Superior temporal gyrus (tissue), 1 donor: ENCODE data around the gene PLA2G4A.

Experiments
- DNase-seq: peaks from one replicate; pipeline ENCODE4 v3.0.0-alpha.2; 2016; ENCODE audit errors: extremely low spot score

Gene PLA2G4A

GRCh38 chr1:186834399-186834958 is 5.7 kb downstream of the PLA2G4A start:
- no peak for DNase-seq

DNA sequence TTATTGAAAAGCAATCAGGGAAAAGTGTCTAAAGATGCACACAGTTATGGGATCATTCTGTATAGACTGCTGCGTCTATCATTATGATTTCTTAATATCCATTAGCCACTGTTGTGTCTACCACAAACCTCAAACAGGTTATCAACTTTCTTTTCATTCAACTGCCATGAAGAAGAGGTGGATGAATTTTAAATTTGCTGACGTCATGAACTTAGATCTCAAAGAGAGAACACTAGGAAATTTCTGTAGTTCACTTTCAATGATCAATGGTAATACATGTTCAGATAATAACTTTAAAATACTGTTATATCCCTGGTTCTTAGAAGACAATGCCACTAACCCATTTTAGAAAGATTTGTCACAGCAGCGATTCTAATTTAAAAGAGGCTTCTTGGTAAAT is 6.7 kb downstream of the PLA2G4A start:
- no peak for DNase-seq

- DNase-seq: no peak
Observed at GRCh38 chr1:186837806-186838205, 9.1 kb downstream of the PLA2G4A start.

DNA sequence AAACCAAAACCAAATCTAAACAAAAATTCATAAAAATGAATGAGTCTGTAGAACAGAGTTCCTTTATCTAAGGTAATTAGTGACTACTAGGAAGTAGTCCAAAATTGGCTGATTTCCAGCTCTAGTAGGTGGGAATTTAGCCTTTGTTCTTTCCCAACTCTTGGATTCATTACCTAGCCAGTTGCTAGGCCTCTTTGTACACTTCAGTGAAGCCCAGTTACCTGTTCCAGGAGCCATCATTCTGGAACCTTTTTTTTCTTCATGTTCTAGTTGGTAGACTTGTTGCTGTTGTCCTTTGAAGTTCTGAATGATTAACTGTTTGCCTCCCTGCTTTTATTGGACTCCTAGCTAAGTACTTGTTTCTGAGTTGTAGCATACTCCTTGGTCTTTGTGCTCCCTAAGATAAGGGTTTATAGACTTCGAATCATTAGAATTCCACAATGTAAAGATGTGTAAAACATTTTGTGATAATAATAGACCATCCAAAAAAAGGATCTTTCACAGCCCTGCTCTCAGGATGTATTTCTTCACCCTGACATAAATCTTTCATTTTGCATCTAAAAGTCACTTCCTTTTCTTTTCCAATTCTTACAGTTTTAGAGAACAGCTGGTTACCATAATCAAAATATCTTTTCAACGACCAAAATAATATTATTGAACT is 9.8 kb downstream of the PLA2G4A start:
- DNase-seq: no peak

DNA sequence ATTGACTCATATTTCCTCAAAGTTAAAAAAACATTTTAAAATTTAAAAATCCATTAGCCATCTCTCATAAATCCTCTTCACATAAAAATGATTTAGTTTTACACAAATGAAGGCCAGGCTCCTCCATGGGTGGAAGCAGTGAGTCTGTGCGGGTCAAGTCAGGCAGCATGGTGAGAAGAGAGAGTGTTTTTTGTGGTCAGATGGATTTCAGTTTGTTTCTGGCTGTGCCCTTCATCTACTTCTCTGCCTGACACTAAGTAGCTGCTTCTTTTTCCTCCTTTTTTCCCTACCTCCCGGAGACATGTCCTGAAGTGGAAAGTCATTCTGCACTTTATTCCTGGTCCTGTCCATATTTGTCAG is 10.3 kb downstream of the PLA2G4A start:
- DNase-seq: no peak

GRCh38 chr1:186841599-186841998 is 12.8 kb downstream of the PLA2G4A start:
- no peak for DNase-seq

DNA sequence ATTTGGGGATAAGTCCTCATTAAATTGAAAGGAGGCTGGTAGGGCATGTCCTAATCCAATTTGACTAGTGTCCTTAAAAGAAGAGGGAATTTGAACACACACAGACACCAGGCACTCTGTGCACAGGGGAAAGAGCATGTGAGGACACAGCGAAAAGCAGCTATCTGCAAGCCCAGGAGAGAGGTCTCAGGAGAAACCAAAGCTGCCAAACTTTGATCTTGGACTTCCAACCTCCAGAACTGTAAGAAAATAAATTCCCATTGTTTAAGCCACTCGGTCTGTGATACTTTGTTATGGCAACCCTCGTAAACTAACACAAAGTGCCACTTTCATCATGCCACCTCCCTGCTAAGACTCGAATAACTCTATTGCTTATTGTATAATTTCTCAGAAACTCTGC is 13.8 kb downstream of the PLA2G4A start:
- no peak for DNase-seq

GRCh38 chr1:186843226-186843625 is 14.5 kb downstream of the PLA2G4A start:
- DNase-seq: no peak

GRCh38 chr1:186843931-186844330 is 15.2 kb downstream of the PLA2G4A start:
- no peak for DNase-seq

DNA sequence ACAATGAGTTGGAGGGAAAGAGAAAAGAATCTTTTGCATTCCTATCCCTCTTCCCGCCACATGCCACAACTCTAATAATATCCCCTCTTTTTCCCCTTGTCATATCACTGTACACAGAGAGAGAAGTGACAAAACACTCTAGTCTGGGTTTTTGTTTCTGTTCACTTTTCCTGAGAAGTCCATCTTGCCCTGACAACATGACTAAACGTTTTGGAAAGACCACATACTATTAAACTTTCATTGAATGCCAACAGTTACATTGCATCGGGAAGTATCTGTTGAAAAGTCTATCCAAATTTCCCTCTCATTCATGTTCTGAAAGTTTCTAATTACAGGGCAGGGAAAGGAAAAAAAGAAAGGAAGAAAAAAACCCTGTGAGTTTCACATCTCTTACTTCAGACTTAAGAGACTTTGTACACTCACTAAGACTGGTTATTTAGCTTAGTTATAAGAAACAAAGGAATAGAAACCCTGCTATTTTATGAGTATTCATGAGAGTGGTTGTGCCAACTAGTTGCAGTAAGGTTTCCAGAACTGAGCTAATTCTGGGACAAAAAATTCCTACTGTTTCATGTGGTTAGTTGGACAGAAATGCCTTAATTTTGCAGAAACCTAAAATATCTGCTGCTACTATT is 16.9 kb downstream of the PLA2G4A start:
- DNase-seq: peak; percentile 66

GRCh38 chr1:186848509-186849130 is 19.9 kb downstream of the PLA2G4A start:
- no peak for DNase-seq

- DNase-seq: no peak
Observed at GRCh38 chr1:186849271-186849671, 20.5 kb downstream of the PLA2G4A start.

- DNase-seq: no peak
Observed at GRCh38 chr1:186849826-186850225, 21.1 kb downstream of the PLA2G4A start.

GRCh38 chr1:186854102-186854501 is 25.4 kb downstream of the PLA2G4A start:
- DNase-seq: no peak

GRCh38 chr1:186858923-186859322 is 30.2 kb downstream of the PLA2G4A start:
- no peak for DNase-seq

GRCh38 chr1:186859995-186860394 is 31.2 kb downstream of the PLA2G4A start:
- no peak for DNase-seq

- no peak for DNase-seq
Observed at GRCh38 chr1:186864296-186864695, 35.5 kb downstream of the PLA2G4A start.

GRCh38 chr1:186865253-186865652 is 36.5 kb downstream of the PLA2G4A start:
- no peak for DNase-seq

- no peak for DNase-seq
Observed at GRCh38 chr1:186865857-186866256, 37.1 kb downstream of the PLA2G4A start.

- no peak for DNase-seq
Observed at GRCh38 chr1:186869526-186870228, 40.9 kb downstream of the PLA2G4A start.

GRCh38 chr1:186871784-186872183 is 43.0 kb downstream of the PLA2G4A start:
- DNase-seq: no peak

- DNase-seq: no peak
Observed at GRCh38 chr1:186872291-186872690, 43.5 kb downstream of the PLA2G4A start.
